IPS DF 19.7 (cell line): ENCODE data around the gene CCAR1.
"Not testable (repeated sequence)": the region's sequence is repeated elsewhere in the genome, so short reads cannot be mapped to it uniquely, and the experiment has no call there.

Experiments
- DNase-seq: peaks from one replicate; pipeline ENCODE4 v3.0.0-alpha.2; 2013; ENCODE audit warnings: low read depth, low spot score

The CCAR1 gene

GRCh38 chr10:68759967-68760366, 38.9 kb downstream of the CCAR1 start:
- DNase-seq: no peak

DNA sequence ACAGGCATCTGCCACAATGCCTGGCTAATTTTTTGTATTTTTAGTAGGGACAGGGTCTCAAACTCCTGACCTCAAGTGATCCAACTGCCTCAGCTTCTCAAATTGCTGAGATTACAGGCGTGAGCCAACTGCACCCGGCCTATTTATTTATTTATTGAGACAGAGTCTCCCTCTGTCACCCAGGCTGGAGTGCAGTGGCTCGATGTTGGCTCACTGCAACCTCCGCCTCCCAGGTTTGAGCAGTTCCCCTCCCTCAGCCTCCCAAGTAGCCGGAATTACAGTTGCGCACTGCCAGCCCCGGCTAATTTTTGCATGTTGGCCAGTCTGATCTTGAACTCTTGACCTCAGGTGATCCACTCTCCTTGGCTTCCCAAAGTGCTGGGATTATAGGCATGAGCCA, 46.4 kb downstream of the CCAR1 start:
- not testable (repeated sequence) for DNase-seq

DNA sequence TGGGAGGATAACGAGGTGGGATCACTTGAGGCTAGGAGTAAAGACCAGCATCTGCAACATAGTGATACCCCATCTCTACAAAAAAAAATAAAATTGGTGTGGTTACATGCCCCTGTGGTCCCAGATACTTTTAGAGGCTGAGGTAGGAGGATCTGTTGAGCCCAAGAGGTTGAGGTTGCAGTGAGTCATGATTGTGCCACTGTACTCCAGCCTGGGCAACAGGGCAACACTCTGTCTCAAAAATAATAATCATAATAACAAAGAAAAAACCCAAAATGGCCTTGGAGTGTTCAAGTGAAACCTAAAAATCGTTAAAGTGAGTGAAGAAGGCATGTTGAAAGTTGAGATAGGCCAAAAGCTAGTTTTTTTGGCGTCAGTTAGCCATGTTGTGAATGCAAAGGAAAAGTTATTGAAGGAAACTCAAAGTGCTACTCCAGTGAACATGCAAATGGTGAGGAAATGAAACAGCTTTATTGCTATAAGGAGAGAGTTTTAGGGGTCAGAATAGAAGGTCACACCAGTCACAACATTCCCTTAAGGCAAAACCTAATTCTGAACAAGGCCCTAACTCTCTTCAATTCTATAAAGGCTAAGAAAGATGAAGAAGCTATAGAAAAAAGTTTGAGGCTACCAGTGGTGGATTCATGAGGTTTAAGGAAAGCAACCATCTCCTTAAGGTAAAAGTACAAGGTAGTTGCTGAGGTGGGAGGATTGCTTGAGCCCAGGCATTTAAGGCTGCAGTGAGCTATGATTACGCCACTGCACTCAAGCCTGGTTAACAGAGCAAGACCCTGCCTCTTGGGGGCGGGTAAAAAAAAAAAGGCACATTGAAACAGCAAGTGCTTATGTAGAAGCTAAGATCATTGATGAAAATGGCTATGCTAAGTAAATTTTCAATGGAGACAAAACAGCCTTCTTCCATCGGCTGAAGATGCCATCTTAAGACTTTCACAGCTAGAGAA, 60.9 kb downstream of the CCAR1 start:
- DNase-seq: no peak

- no peak for DNase-seq
Measured at GRCh38 chr10:68784476-68784875, 63.4 kb downstream of the CCAR1 start.

DNA sequence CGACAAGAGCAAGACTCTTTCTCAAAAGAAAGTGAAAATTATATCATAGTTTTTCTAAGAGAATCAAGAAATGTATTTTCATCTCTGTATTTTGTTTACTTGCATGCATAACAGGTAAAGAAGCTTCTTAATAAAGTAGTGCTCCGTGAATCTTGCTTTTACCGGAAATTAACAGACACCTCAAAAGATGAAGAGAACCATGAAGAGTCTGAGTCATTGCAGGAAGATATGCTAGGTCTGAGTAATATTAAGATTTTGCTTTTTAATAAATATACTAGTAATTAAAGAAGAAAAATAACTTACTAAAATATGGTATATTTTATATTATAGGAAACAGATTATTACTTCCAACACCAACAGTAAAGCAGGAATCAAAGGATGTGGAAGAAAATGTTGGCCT, 66.8 kb downstream of the CCAR1 start:
- no peak for DNase-seq

- no peak for DNase-seq
Measured at GRCh38 chr10:68790476-68790875, 69.4 kb downstream of the CCAR1 start.

DNA sequence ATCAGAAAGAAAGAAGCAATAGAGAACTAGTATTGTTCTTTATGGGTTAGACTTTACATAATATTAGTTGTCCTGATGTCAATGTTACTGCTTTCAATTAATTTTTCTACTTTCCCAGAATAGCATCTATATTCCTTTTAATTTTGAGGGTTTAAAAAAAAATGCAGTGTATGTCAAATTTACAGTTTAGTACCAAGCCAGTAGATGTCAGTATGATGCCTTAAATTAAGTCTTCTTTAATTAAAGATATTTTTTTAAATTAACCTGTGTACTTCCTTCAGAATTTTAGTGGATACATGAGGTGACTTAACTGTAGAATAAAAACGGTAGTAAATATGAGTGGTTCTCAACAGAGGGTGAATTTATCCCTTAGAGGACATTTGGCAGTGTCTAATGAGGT, 71.1 kb downstream of the CCAR1 start:
- DNase-seq: no peak

DNA sequence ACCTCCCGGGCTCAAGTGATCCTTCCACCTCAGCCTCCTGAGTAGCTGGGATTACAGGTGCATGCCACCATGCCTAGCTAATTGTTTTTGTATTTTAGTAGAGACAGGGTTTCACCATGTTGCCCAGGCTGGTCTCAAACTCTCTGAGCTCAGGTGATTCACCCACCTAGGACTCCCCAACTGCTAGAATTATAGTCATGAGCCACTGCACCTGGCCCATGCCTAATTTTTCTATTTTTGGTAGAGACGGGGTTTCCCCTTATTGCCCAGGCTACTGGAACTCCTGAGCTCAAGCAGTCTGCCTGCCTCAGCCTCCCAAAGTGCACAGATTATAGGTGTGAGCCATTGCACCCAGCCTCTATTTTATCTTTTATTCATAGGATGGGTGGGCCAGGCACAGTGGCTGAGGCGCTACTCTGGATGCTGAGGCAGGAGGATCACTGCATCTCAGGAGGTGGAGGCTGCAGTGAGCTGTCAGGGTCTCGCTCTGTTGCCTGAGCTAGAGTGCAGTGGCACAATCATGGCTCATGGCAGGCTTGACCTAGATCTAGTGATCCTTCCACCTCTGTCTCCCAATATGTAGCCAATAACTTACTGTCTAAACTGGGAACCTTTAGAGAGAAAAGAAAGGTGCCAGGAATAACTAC, 75.0 kb downstream of the CCAR1 start:
- DNase-seq: no peak

- no peak for DNase-seq
Measured at GRCh38 chr10:68796605-68797004, 75.6 kb downstream of the CCAR1 start.

DNA sequence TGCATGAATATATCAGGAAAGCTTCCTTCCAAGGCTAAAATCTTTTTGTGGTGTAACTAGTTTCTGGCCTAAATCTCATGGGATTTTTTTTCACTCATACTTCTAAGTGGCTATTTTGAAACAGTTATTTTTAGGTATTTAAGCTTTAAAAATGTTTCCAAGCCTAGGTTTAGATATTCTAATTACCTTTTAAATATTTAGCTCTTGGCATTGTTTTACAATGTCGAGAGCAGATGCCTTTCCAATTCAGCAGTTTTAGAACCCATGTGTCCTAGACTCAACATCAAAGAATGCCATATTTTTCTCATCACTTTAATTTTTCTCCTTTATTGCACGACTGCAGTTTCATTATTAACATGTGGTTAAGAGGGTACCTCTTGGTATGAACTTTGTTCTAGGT, 79.2 kb downstream of the CCAR1 start:
- no peak for DNase-seq

- DNase-seq: no peak
Measured at GRCh38 chr10:68804692-68805091, 83.7 kb downstream of the CCAR1 start.

DNA sequence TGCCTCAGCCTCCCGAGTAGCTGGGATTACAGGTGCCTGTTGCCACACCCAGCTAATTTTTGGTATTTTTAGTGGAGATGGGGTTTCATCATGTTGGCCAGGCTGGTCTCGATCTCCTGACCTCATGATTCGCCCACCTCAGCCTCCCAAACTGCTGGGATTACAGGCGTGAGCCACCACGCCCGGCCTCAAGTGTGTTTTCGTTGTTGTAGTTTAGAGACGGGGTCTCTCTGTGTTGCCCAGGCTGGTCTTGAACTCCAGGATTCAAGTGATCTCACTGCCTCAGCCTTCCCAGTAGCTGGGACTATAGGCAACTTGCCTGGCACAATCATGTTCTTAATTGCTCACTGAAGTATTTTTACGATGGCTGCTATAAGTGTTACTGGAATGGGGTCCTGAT, 89.8 kb downstream of the CCAR1 start:
- not testable (repeated sequence) for DNase-seq

GRCh38 chr10:68811314-68812009, 90.4 kb downstream of the CCAR1 start:
- DNase-seq: no peak

DNA sequence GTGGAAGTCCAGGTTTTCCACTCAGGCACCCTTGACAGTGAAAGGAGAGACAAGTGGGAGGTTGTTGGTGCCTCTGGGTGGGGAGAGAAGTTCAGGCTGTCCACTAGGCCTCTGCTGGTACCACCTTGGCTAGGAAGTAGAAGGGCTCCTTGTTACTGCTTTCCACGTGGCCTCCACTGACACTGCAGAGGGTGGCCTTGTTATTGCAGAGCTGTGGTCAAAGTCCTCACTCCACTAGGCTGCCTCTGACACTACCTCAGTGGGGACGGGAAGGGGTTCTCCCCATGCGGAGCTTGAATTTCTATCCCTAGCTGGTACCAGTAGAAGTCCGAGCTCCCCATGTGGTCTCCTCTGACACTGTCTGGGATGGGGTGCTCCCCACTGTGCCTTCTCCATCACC, 91.4 kb downstream of the CCAR1 start:
- DNase-seq: no peak

DNA sequence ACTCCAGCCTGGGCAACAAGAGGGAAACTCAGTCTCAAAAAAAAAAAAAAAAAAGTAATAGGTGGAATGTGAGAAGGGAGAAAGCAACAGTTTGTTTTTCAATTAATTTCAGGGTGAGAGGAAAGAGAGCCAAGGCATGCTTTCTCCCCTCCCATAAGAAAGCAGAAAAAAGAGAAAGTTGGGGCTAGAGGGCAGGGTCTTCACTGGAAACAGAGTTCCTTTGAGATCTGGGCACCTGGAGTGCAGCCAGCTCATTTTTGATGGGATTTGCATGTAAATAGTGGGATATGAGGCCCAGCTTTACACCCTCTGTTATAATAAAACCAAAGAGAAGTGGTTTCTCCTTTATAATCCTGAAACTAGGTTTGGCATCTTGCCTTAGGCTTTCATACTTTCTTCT, 92.5 kb downstream of the CCAR1 start:
- no peak for DNase-seq

DNA sequence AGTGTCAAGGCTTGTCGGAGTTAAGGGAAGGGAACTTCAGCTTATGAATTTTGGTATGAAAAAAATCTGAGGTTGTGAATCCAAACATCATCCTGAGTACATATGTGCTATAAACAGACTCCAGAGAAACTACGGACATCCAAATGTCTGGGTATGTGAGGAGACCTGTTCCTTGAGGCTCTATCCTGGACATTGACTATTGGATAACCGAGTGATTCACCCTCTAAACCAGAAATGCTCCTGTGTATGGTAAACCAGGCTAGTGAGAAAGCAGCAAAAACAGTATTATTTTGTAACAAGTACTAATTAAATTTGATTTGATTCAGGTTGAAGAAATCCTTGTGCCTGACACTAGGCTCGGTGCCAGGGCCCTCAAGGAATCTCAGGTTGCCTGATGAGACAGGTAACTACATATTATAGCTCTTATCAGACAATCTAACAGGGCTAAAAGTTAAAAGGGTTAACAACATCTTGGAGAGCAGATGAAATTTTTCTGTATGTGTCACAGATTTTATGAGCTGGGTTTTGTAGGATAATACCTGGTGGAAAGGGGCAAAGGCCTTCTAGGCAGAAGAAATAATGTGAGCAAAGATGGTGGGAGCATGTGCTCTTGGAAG, 95.9 kb downstream of the CCAR1 start:
- DNase-seq: no peak

DNA sequence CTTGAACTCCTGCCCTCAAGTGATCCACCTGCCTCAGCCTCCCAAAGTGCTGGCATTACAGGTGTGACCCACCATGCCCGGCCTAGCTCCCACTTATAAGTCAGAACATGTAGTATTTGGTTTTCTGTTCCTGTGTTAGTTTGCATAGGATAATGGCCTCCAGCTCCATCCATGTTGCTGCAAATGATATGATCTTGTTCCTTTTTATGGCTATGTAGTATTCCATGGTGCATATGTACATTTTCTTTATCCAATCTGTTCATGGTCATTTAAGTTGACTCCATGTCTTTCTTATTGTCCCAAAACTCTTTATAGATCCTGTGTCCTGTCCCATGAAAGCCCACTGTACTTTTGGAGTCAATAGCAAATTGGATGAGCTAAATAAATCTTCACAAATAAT, 99.3 kb downstream of the CCAR1 start:
- not testable (repeated sequence) for DNase-seq

DNA sequence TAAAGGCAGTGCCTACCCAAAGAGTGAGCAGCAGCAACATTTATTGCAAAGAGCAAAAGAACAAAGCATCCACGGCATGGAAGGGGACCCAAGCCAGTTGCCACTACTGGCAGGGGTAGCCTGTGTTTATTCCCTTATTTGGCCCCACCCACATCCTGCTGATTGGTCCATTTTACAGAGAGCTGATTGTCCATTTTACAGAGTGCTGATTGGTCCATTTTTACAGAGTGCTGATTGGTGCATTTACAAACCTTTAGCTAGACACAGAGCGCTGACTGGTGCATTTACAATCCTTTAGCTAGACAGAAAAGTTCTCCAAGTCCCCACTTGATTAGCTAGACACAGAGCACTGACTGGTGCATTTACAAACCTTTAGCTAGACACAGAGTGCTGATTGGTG, 101.6 kb downstream of the CCAR1 start:
- DNase-seq: not testable (repeated sequence)

DNA sequence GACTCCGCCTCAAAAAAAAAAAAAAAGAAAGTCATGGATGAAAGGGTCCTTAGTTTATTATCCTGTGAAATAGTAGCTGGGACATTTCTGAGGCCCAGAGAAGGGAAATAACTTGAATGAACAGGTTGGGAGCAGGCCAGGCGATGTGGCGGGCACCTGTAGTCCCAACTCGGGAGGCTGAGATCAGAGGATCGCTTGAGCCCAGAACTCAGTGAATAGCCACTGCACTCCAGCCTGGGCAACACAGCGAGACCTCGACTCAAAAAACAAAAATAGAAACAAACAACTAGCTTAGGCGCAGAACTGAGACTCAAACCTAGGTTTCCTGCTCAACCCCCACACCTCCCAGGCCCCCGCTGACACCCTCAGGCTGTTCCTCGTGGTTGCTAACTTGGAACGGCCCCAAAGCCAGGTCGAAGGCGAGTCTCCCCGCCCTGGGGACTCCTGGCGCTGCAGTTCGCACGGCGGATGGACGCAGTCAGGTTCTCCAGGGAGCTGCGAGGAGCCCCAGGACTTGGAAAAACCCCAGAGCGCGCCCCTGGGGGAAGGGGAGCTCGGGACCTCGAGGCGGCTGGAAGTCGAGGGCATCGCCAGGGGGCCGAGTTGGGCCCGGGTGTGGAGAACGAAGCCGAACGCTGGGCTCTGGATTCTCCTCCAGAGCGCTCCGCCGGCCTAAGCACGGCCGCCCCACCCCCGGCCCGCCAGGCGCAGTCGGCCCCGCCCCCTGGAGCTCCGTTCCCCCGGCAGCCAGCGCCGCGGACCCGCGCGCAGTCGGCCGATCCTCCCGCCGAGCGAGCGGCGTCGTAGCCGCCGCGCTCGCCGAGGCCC, 105.9 kb downstream of the CCAR1 start, which contains the start of gene STOX1:
Gene STOX1, plus strand, starts transcription at position 768 of the 828 bp plus-strand sequence. CDS start 93 bp downstream, outside the sequence.
- DNase-seq: no peak

DNA sequence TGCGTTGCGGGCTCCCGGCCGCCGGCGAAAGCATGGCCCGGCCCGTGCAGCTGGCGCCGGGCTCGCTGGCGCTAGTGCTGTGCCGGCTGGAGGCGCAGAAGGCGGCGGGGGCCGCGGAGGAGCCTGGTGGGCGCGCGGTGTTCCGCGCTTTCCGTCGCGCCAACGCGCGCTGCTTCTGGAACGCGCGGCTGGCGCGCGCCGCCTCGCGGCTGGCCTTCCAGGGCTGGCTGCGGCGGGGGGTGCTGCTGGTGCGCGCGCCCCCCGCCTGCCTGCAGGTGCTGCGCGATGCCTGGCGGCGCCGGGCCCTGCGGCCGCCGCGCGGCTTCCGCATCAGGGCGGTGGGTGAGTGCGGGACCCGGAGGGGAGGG, 106.5 kb downstream of the CCAR1 start:
- not testable (repeated sequence) for DNase-seq

DNA sequence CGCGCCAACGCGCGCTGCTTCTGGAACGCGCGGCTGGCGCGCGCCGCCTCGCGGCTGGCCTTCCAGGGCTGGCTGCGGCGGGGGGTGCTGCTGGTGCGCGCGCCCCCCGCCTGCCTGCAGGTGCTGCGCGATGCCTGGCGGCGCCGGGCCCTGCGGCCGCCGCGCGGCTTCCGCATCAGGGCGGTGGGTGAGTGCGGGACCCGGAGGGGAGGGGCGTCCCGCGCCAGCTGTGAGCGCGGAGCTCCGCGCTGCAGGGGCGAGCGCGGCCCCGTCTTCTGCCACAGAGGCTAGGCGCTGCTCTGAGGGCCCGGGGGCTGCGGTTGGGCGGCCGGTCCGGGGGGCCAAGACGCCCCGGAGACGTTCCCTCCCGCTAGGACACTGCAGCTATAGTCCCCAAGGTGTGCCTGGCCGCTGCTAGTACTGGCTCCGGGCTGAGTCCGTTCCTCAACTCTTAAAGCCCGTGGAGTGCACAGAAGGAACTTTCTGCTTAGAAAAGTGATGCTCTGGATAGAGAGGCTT, 107.1 kb downstream of the CCAR1 start:
- DNase-seq: not testable (repeated sequence)
